DOHH2 (cell line): ENCODE results near the gene R3HDM2.
"Not testable (repeated sequence)": the region's sequence is repeated elsewhere in the genome, so short reads cannot be mapped to it uniquely, and the experiment has no call there.

Experiments used
- H3F3A ChIP-seq: fragments of 200-600 bp; sonication (generic), shearing (Covaris generic); 2 replicates; pipeline ENCODE4 v1.6.0; 2016; ENCODE audit warnings: antibody characterized with exemption, mild to moderate bottlenecking; ENCODE audit not compliant: control insufficient read depth, insufficient read depth
- H3K27ac ChIP-seq: fragments of 200-600 bp; sonication (generic); 2 replicates; pipeline ENCODE4 v1.5.1; 2014; ENCODE audit warnings: low read depth, mild to moderate bottlenecking, low read length, moderate library complexity
- H3K27me3 ChIP-seq: fragments of 200-600 bp; sonication (generic); 2 replicates; pipeline ENCODE4 v1.6.1; 2014; ENCODE audit warnings: mild to moderate bottlenecking, low read length, mixed read lengths; ENCODE audit not compliant: control insufficient read depth
- H3K36me3 ChIP-seq: fragments of 200-600 bp; sonication (generic); 2 replicates; pipeline ENCODE4 v1.6.1; 2014; ENCODE audit warnings: mild to moderate bottlenecking, low read length, moderate library complexity, mixed read lengths; ENCODE audit not compliant: control insufficient read depth
- H3K4me1 ChIP-seq: fragments of 200-600 bp; sonication (generic); 2 replicates; pipeline ENCODE4 v1.6.1; 2014; ENCODE audit warnings: mild to moderate bottlenecking, low read length, mixed read lengths; ENCODE audit not compliant: control insufficient read depth
- H3K4me2 ChIP-seq: fragments of 200-600 bp; sonication (generic); 2 replicates; pipeline ENCODE4 v1.6.0; 2014; ENCODE audit warnings: mild to moderate bottlenecking, low read length, moderate library complexity
- H3K4me3 ChIP-seq: fragments of 200-600 bp; sonication (generic); 2 replicates; pipeline ENCODE4 v1.5.1; 2014; ENCODE audit warnings: mild to moderate bottlenecking, low read length, mixed read lengths
- H3K79me2 ChIP-seq: fragments of 200-600 bp; sonication (generic); 2 replicates; pipeline ENCODE4 v1.6.1; 2014; ENCODE audit warnings: mild to moderate bottlenecking, low read length, mixed read lengths; ENCODE audit not compliant: control insufficient read depth
- H3K9me2 ChIP-seq: fragments of 200-600 bp; sonication (generic); replicated peaks from 2 replicates; pipeline ENCODE4 v1.6.1; 2014; ENCODE audit warnings: mild to moderate bottlenecking, low read length, mixed read lengths; ENCODE audit not compliant: control insufficient read depth
- H3K9me3 ChIP-seq: fragments of 200-600 bp; sonication (generic); 2 replicates; pipeline ENCODE4 v1.6.1; 2014; ENCODE audit warnings: antibody characterized with exemption, low read length, mixed read lengths; ENCODE audit not compliant: control insufficient read depth, insufficient read depth
- H4K20me1 ChIP-seq: fragments of 200-600 bp; sonication (generic); 2 replicates; pipeline ENCODE4 v1.6.0; 2014; ENCODE audit warnings: low read depth, mild to moderate bottlenecking, antibody characterized with exemption, low read length, moderate library complexity; ENCODE audit not compliant: control insufficient read depth, insufficient read depth
- EZH2phosphoT487 ChIP-seq: fragments of 200-600 bp; sonication (generic); IDR thresholded peaks from 2 replicates; pipeline ENCODE4 v1.6.1; 2017; ENCODE audit warnings: borderline replicate concordance, mild to moderate bottlenecking, antibody characterized with exemption, low read length, moderate library complexity, mixed read lengths
- TF ChIP-seq, protein P1 (sequence below): fragments of 200-600 bp; sonication (generic); IDR thresholded peaks from one replicate; pipeline ENCODE4 v1.5.1; 2014; ENCODE audit warnings: antibody characterized with exemption, mild to moderate bottlenecking, low read depth, low read length; ENCODE audit not compliant: poor library complexity, severe bottlenecking

The R3HDM2 gene

GRCh38 chr12:57446292-57446960 is 15.6 kb upstream of the R3HDM2 start:
- H3K79me2 ChIP-seq: no peaks in the 10 kb centered on the region
- H3K4me1 ChIP-seq: no peaks in the 10 kb centered on the region
- no peak overlapping the region for H3K27ac ChIP-seq
- H3K4me3 ChIP-seq: no peak overlapping the region
- no peaks in the 10 kb centered on the region for H3K27me3 ChIP-seq
- H3K9me3 ChIP-seq: no peaks in the 10 kb centered on the region
- H3F3A ChIP-seq: peaks cover 5% of the 10 kb centered on the region; the same call in 1 of the 2 replicates
- TF ChIP-seq, protein P1, sequence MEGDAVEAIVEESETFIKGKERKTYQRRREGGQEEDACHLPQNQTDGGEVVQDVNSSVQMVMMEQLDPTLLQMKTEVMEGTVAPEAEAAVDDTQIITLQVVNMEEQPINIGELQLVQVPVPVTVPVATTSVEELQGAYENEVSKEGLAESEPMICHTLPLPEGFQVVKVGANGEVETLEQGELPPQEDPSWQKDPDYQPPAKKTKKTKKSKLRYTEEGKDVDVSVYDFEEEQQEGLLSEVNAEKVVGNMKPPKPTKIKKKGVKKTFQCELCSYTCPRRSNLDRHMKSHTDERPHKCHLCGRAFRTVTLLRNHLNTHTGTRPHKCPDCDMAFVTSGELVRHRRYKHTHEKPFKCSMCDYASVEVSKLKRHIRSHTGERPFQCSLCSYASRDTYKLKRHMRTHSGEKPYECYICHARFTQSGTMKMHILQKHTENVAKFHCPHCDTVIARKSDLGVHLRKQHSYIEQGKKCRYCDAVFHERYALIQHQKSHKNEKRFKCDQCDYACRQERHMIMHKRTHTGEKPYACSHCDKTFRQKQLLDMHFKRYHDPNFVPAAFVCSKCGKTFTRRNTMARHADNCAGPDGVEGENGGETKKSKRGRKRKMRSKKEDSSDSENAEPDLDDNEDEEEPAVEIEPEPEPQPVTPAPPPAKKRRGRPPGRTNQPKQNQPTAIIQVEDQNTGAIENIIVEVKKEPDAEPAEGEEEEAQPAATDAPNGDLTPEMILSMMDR: no peak
- TF ChIP-seq EZH2phosphoT487: no peak
- no peaks in the 10 kb centered on the region for H3K9me2 ChIP-seq
- no peaks in the 10 kb centered on the region for H4K20me1 ChIP-seq
- no peak overlapping the region for H3K4me2 ChIP-seq
- H3K36me3 ChIP-seq: no peaks in the 10 kb centered on the region

GRCh38 chr12:57444744-57445143 is 13.9 kb upstream of the R3HDM2 start:
- Histone ChIP-seq H3K4me3 (no peak overlapping the region), H4K20me1 (no peaks in the 10 kb centered on the region), H3K27ac (no peak overlapping the region), H3K4me2 (no peak overlapping the region), H3K36me3 (no peaks in the 10 kb centered on the region), H3K9me3 (no peaks in the 10 kb centered on the region), H3K4me1 (no peaks in the 10 kb centered on the region), H3F3A (peaks cover 5% of the 10 kb centered on the region; the same call in 1 of the 2 replicates), H3K79me2 (no peaks in the 10 kb centered on the region), H3K9me2 (no peaks in the 10 kb centered on the region), H3K27me3 (peaks cover 1% of the 10 kb centered on the region; the same call in 1 of the 2 replicates)
- TF ChIP-seq, protein P1: no peak
- TF ChIP-seq EZH2phosphoT487: no peak

GRCh38 chr12:57444337-57444736 is 13.5 kb upstream of the R3HDM2 start:
- H3F3A ChIP-seq, H3K36me3 ChIP-seq, H3K4me2 ChIP-seq, H3K4me1 ChIP-seq, H3K27me3 ChIP-seq, H3K4me3 ChIP-seq, H3K9me2 ChIP-seq, H3K79me2 ChIP-seq, H3K27ac ChIP-seq, H4K20me1 ChIP-seq, H3K9me3 ChIP-seq: not testable (repeated sequence)

DNA sequence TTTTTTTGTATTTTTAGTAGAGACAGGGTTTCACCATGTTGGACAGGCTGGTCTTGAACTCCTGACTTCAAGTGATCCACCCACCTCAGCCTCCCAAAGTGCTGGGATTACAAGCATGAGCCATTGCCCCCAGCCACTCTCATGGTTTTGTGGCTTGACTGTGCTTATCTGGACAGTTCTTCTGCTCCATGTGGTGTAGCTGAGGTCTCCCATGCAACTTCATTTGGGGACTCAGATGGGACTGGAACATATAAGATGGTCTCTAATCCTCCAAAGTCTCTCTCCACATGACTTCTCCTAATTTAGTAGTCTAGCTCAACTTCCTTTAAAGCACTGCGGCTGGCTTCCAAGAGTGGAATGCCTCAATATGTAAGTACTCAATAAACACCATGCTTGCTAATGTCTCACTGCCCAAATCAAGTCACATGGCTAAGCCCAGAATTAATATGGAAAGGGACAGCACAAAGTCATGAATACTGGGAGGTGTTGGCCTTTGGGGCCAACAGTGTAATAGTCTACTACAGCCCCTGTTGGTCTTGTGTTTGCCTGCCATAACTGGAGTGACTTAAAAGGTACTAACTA is 11.1 kb upstream of the R3HDM2 start:
- no peaks in the 10 kb centered on the region for H3K9me2 ChIP-seq
- no peaks in the 10 kb centered on the region for H3K9me3 ChIP-seq
- H3K27ac ChIP-seq: no peak overlapping the region
- TF ChIP-seq EZH2phosphoT487: no peak
- TF ChIP-seq, protein P1: no peak
- no peak overlapping the region for H3K4me2 ChIP-seq
- no peaks in the 10 kb centered on the region for H4K20me1 ChIP-seq
- H3K27me3 ChIP-seq: peaks cover 9% of the 10 kb centered on the region; the same call in 1 of the 2 replicates
- H3K79me2 ChIP-seq: no peaks in the 10 kb centered on the region
- no peaks in the 10 kb centered on the region for H3K36me3 ChIP-seq
- H3K4me3 ChIP-seq: no peak overlapping the region
- peaks cover 5% of the 10 kb centered on the region; the same call in 1 of the 2 replicates for H3F3A ChIP-seq
- H3K4me1 ChIP-seq: no peaks in the 10 kb centered on the region

DNA sequence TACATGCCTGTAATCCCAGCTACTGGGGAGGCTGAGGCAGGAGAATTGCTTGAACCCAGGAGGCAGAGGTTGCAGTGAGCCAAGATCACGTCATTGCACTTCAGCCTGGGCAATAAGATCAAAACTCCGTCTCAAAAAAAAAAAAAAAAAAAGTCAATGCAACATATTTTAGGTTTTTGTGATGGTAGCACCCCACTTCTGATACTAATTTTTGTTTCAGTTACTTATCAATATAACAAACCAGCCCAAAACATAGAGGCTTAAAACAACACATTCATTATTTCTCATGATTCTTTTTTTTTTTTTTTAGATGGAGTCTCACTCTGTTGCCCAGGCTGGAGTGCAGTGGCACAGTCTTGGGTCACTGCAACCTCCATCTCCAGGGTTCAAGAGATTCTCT is 10.6 kb upstream of the R3HDM2 start:
- H3K4me3 ChIP-seq, H3K27ac ChIP-seq, H3F3A ChIP-seq, H3K9me3 ChIP-seq, H3K27me3 ChIP-seq, H3K36me3 ChIP-seq, H4K20me1 ChIP-seq, H3K4me1 ChIP-seq, H3K79me2 ChIP-seq, H3K9me2 ChIP-seq, H3K4me2 ChIP-seq: not testable (repeated sequence)
